ENCODE measurements around the gene DNHD1. TPM values are rescaled to one million over a fixed set of nuclear protein-coding genes. Genes with fewer than 3 reads are reported as not detected.
A peak's percentile ranks its signal among the peaks of the same experiment; 100 is the strongest.
"Not testable (repeated sequence)": the region's sequence is repeated elsewhere in the genome, so short reads cannot be mapped to it uniquely, and the experiment has no call there.

The DNHD1 gene
- total RNA-seq, 1 donor from 2014 or later, result 9.9 TPM

- Mint-ChIP-seq H3K27ac (no peak overlapping the region), H3K9me3 (no peaks in the 10 kb centered on the region), H3K4me3 (no peak overlapping the region), H3K27me3 (no peaks in the 10 kb centered on the region), H3K36me3 (no peaks in the 10 kb centered on the region), H3K4me1 (ENCODE audit: unreplicated experiment) (no peaks in the 10 kb centered on the region)
- TF ChIP-seq, protein P1, sequence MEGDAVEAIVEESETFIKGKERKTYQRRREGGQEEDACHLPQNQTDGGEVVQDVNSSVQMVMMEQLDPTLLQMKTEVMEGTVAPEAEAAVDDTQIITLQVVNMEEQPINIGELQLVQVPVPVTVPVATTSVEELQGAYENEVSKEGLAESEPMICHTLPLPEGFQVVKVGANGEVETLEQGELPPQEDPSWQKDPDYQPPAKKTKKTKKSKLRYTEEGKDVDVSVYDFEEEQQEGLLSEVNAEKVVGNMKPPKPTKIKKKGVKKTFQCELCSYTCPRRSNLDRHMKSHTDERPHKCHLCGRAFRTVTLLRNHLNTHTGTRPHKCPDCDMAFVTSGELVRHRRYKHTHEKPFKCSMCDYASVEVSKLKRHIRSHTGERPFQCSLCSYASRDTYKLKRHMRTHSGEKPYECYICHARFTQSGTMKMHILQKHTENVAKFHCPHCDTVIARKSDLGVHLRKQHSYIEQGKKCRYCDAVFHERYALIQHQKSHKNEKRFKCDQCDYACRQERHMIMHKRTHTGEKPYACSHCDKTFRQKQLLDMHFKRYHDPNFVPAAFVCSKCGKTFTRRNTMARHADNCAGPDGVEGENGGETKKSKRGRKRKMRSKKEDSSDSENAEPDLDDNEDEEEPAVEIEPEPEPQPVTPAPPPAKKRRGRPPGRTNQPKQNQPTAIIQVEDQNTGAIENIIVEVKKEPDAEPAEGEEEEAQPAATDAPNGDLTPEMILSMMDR (conservative IDR thresholded peaks at IDR 0.05), result peak; percentile 82
- DNase-seq (ENCODE audit: extremely low spot score, unreplicated experiment), result no peak
Observed at GRCh38 chr11:6505577-6506240, 8.6 kb downstream of the DNHD1 start.

GRCh38 chr11:6516865-6517264 is 19.8 kb downstream of the DNHD1 start:
- no peak overlapping the region for H3K27ac Mint-ChIP-seq
- H3K9me3 Mint-ChIP-seq, result no peaks in the 10 kb centered on the region
- H3K4me3 Mint-ChIP-seq, result no peak overlapping the region
- no peak for DNase-seq (ENCODE audit: extremely low spot score, unreplicated experiment)
- TF ChIP-seq, protein P1 (conservative IDR thresholded peaks at IDR 0.05), result no peak
- H3K27me3 Mint-ChIP-seq, result no peaks in the 10 kb centered on the region
- no peaks in the 10 kb centered on the region for H3K4me1 Mint-ChIP-seq (ENCODE audit: unreplicated experiment)
- peaks cover 19% of the 10 kb centered on the region for H3K36me3 Mint-ChIP-seq

GRCh38 chr11:6520265-6520664 is 23.2 kb downstream of the DNHD1 start:
- H3K36me3 Mint-ChIP-seq, result peaks cover 11% of the 10 kb centered on the region
- H3K27ac Mint-ChIP-seq, result no peak overlapping the region
- no peaks in the 10 kb centered on the region for H3K27me3 Mint-ChIP-seq
- no peaks in the 10 kb centered on the region for H3K9me3 Mint-ChIP-seq
- TF ChIP-seq, protein P1 (conservative IDR thresholded peaks at IDR 0.05), result no peak
- H3K4me1 Mint-ChIP-seq (ENCODE audit: unreplicated experiment), result no peaks in the 10 kb centered on the region
- H3K4me3 Mint-ChIP-seq, result no peak overlapping the region
- no peak for DNase-seq (ENCODE audit: extremely low spot score, unreplicated experiment)

DNA sequence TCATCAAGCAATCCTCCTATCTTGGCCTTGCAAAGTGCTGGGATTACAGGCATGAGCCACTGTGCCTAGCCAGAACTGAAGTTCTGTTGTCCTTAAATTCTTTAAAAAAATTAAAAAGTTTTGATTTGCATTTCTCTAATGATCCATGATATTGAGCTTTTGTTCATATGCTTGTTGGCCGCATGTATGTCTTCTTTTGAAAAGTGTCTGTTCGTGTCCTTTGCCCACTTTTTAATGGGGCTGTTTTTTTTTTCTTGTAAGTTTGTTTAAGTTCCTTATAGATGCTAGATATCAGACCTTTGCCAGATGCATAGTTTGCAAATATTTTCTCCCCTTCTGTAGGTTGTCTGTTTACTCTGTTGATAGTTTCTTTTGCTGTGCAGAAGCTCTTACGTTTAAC is 24.9 kb downstream of the DNHD1 start:
- not testable (repeated sequence) for H3K4me3 Mint-ChIP-seq; H3K36me3 Mint-ChIP-seq; H3K27ac Mint-ChIP-seq; H3K27me3 Mint-ChIP-seq; DNase-seq (ENCODE audit: extremely low spot score, unreplicated experiment); H3K9me3 Mint-ChIP-seq; H3K4me1 Mint-ChIP-seq (ENCODE audit: unreplicated experiment)

DNA sequence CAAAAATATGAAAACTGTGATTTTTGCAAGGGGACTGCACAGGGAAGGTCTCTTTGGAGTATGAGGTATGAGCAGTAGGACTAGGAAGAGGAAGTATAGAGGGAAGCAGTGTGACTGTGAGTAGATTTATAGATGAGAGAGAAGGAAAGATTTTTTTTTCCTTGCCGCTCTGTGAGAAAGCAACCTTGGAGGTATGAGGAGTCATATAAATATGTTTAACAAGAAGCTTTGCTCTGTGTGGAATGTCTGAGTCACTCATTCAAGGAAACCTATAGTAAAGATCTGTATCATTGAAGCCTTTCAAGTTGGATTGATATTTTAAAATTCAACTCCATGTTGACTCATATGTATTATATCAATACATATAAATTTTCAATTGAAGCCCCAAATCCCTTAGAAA is 26.2 kb downstream of the DNHD1 start:
- no peak overlapping the region for H3K4me3 Mint-ChIP-seq
- H3K9me3 Mint-ChIP-seq, result no peaks in the 10 kb centered on the region
- peaks cover 7% of the 10 kb centered on the region for H3K36me3 Mint-ChIP-seq
- DNase-seq (ENCODE audit: extremely low spot score, unreplicated experiment), result no peak
- no peaks in the 10 kb centered on the region for H3K4me1 Mint-ChIP-seq (ENCODE audit: unreplicated experiment)
- TF ChIP-seq, protein P1 (conservative IDR thresholded peaks at IDR 0.05), result no peak
- no peaks in the 10 kb centered on the region for H3K27me3 Mint-ChIP-seq
- no peak overlapping the region for H3K27ac Mint-ChIP-seq

- no peak overlapping the region for H3K27ac Mint-ChIP-seq
- DNase-seq (ENCODE audit: extremely low spot score, unreplicated experiment), result no peak
- H3K9me3 Mint-ChIP-seq, result no peaks in the 10 kb centered on the region
- H3K4me1 Mint-ChIP-seq (ENCODE audit: unreplicated experiment), result no peaks in the 10 kb centered on the region
- H3K4me3 Mint-ChIP-seq, result no peak overlapping the region
- no peaks in the 10 kb centered on the region for H3K36me3 Mint-ChIP-seq
- no peaks in the 10 kb centered on the region for H3K27me3 Mint-ChIP-seq
- TF ChIP-seq, protein P1 (conservative IDR thresholded peaks at IDR 0.05), result no peak
Observed at GRCh38 chr11:6526411-6527135, 29.5 kb downstream of the DNHD1 start.
